HepG2 (cell line): ENCODE results near the gene CFAP210. TPM values are rescaled to one million over a fixed set of nuclear protein-coding genes. Genes with fewer than 3 reads are reported as not detected.

Source experiments
- ATAC-seq: fragments of 200-7000 bp; cut with Tn5 transposase; 3 replicates; pipeline ENCODE4 v1.9.1; 2020; ENCODE audit warnings: mild to moderate bottlenecking, moderate library complexity
- BruUV-seq: library from RNA; stranded (reverse); fragments of 400-500 nt; replicated peaks from 2 replicates; lab custom pipeline; 2021; lab: Mats Ljungman, UMichigan
- CTCF ChIA-PET: fragments of 300-600 bp; formaldehyde crosslinking; extraction: SDS; loops from one replicate; lab custom pipeline; 2021; ENCODE audit warnings: low total read pairs, inconsistent platforms, low intra/inter-chr PET ratio; lab: Yijun Ruan, JAX
- POLR2A ChIA-PET: fragments of 350-600 bp; sonication (Branson Sonifier 250); formaldehyde crosslinking; loops from one replicate; lab custom pipeline; 2020; ENCODE audit warnings: antibody characterized with exemption, inconsistent platforms; lab: Yijun Ruan, JAX
- DNase-seq: peaks from one replicate; pipeline ENCODE4 v3.0.0-alpha.2; 2015; ENCODE audit warnings: low spot score
- FAIRE-seq: peaks from 3 replicates; lab custom pipeline; 2011; peaks lifted over from hg19 to GRCh38; lab: Jason Lieb, UNC
- H2AFZ ChIP-seq: one replicate; pipeline ENCODE4 v1.6.1; 2011; ENCODE audit warnings: low read length, inconsistent platforms
- H3K27ac ChIP-seq: fragments of 300-600 bp; 3 replicates; pipeline ENCODE4 v1.8.0; 2011; ENCODE audit warnings: mixed run types, mild to moderate bottlenecking, mixed read lengths, low read length, inconsistent platforms; ENCODE audit not compliant: insufficient read depth; ENCODE audit errors: extremely low read length
- H3K27me3 ChIP-seq, 2 experiments: fragments of 200-600 bp in 1 of 2; 2 replicates in 1 of 2; 3 replicates in 1 of 2; pipeline versions ENCODE4 v1.6.0 to v1.8.0; 2011; ENCODE audit warnings: low read length in 2 of 2, mild to moderate bottlenecking in 2 of 2, moderate library complexity in 2 of 2, inconsistent platforms in 1 of 2; ENCODE audit not compliant: insufficient read depth in 2 of 2, control insufficient read depth in 1 of 2
- H3K36me3 ChIP-seq, 2 experiments: fragments of 200-600 bp in 1 of 2; replicated peaks in 1 of 2; 2 replicates in 1 of 2; 3 replicates in 1 of 2; pipeline versions ENCODE4 v1.5.1 to v1.8.0; 2011; ENCODE audit warnings: low read length in 2 of 2, inconsistent platforms in 1 of 2; ENCODE audit not compliant: insufficient read depth in 2 of 2, control insufficient read depth in 1 of 2
- H3K4me1 ChIP-seq: 2 replicates; pipeline ENCODE4 v1.5.1; 2012; ENCODE audit warnings: low read length, inconsistent platforms; ENCODE audit not compliant: insufficient read depth
- H3K4me2 ChIP-seq: 2 replicates; pipeline ENCODE4 v1.6.0; 2011; ENCODE audit warnings: low read depth, low read length, inconsistent platforms
- H3K4me3 ChIP-seq, 3 experiments: fragments of 200-600 bp in 1 of 3; sonication (generic), shearing (Covaris generic) in 1 of 3; replicated peaks in 1 of 3; 2 replicates each; pipeline ENCODE4 v1.5.1; 2011 to 2016; ENCODE audit warnings: low read length in 3 of 3, inconsistent platforms in 2 of 3, low read depth in 2 of 3, mild to moderate bottlenecking in 2 of 3, control low read depth in 1 of 3, mixed read lengths in 1 of 3; ENCODE audit not compliant: insufficient read depth in 1 of 3
- H3K79me2 ChIP-seq: one replicate; pipeline ENCODE4 v1.6.1; 2011; ENCODE audit warnings: low read length, inconsistent platforms; ENCODE audit not compliant: insufficient read depth
- H3K9ac ChIP-seq: 2 replicates; pipeline ENCODE4 v1.6.0; 2011; ENCODE audit warnings: mild to moderate bottlenecking, low read depth, low read length, inconsistent platforms; ENCODE audit not compliant: insufficient read depth
- H3K9me3 ChIP-seq: 2 replicates; pipeline ENCODE4 v1.5.1; 2012; ENCODE audit warnings: mild to moderate bottlenecking, low read length
- H4K20me1 ChIP-seq: 2 replicates; pipeline ENCODE4 v1.6.0; 2011; ENCODE audit warnings: inconsistent platforms, mild to moderate bottlenecking, low read length, moderate library complexity; ENCODE audit not compliant: insufficient read depth
- CEBPB ChIP-seq: IDR thresholded peaks from 2 replicates; pipeline ENCODE4 v1.6.1; 2011; ENCODE audit warnings: low read depth, low read length, improper control_type of control experiment, borderline replicate concordance
- CREB1 ChIP-seq, 2 experiments: fragments of 450-650 bp in 1 of 2; IDR thresholded peaks; 2 replicates each; pipeline ENCODE4 v1.6.1; 2016 to 2017; ENCODE audit warnings: control low read depth in 1 of 2, mild to moderate bottlenecking in 1 of 2, missing compliant biosample characterization in 1 of 2, missing genetic modification characterization in 1 of 2
- EHMT2 ChIP-seq: fragments of 200-600 bp; sonication (generic); IDR thresholded peaks from 2 replicates; pipeline ENCODE4 v1.7.0; 2017; ENCODE audit warnings: antibody characterized with exemption, low read depth, low read length, borderline replicate concordance
- MAFF ChIP-seq: IDR thresholded peaks from 2 replicates; pipeline ENCODE4 v1.6.1; 2011; ENCODE audit warnings: low read depth, low read length, improper control_type of control experiment
- MAFK ChIP-seq, 2 experiments: IDR thresholded peaks in 1 of 2; conservative IDR thresholded peaks in 1 of 2; 2 replicates each; pipeline ENCODE4 v1.6.1; 2011; ENCODE audit warnings: improper control_type of control experiment in 2 of 2, low read length in 2 of 2
- WGBS: methylation state at CpG from one replicate; pipeline ENCODE4 v1.1.6; 2017; ENCODE audit warnings: low lambda C conversion rate; 5-methylcytosine and 5-hydroxymethylcytosine counted together
- in situ Hi-C: cut with HindIII; loops from 2 replicates; pipeline ENCODE4 v1.10.0; 2017; ENCODE audit warnings: low pct_unique_long_range_greater_than_20kb; ENCODE audit not compliant: extremely low pct_ligation_motif_present
- intact Hi-C: fragments of 100-400 bp; cut with micrococcal nuclease; formaldehyde crosslinking; loops from one replicate; pipeline ENCODE4 v1.10.0; 2022; ENCODE audit not compliant: unreplicated experiment
- polyA plus RNA-seq, 8 experiments: library from polyadenylated mRNA; depleted of rRNA in 3 of 8; stranded (reverse) in 7 of 8; unstranded in 1 of 8; fragments of >200 nt; fragmentation: Illumina TruSeq in 4 of 8; extraction: Trizol in 4 of 8; gene quantifications; 2 replicates each; pipeline versions ENCODE4 v1.2.1 to v1.2.3, GENCODE V29; 2011 to 2016; ENCODE audit warnings: low read depth in 4 of 8, missing spikeins in 1 of 8, mixed read lengths in 1 of 8; ENCODE audit not compliant: insufficient read depth in 1 of 8
- total RNA-seq, 5 experiments: library from RNA; depleted of rRNA; stranded (reverse); fragments of >200 nt; fragmentation: Illumina TruSeq; extraction: Trizol; gene quantifications; 2 replicates each; pipeline ENCODE4 v1.2.3, GENCODE V29; 2016; ENCODE audit warnings: low read depth in 1 of 5
- TF ChIP-seq, protein P1 (sequence below): IDR thresholded peaks from 2 replicates; pipeline ENCODE4 v1.6.1; 2012; ENCODE audit warnings: low read depth, low read length, improper control_type of control experiment
- TF ChIP-seq, protein P2 (sequence below): sonication (generic); formaldehyde crosslinking; IDR thresholded peaks from 2 replicates; pipeline ENCODE4 v1.5.0; 2020; ENCODE audit warnings: mild to moderate bottlenecking, missing genetic modification reagents
- TF ChIP-seq, protein P3 (sequence below): sonication (generic); formaldehyde crosslinking; IDR thresholded peaks from 2 replicates; pipeline ENCODE4 v1.5.1; 2020; ENCODE audit warnings: mild to moderate bottlenecking, moderate library complexity, missing genetic modification reagents

CFAP210 gene
- total and polyA plus RNA-seq, 2 of the 13 experiments (the other 11 are each of a cell fraction or from before 2014, with no cell fraction given): 0.18 TPM; not detected in 1

DNA sequence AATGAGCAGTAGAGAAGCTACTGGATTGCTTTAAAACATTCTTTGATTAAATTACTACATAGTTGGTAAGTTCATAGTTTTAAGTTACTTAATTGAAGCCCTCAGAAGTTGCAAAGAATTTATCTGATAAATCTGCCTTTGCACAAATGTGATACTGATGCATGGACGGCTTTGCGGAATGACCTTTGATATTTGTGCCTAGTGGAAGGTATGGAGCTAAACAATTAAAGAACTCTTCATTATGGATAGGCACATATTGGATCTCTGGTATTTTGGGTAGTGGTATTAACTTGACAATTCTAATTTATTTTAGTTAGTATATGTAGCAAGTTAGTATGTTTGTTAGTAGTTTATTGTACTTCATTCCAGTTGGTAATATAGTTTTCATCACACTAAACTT is 54.1 kb downstream of the CFAP210 start (continued):
- TF ChIP-seq, protein P1, sequence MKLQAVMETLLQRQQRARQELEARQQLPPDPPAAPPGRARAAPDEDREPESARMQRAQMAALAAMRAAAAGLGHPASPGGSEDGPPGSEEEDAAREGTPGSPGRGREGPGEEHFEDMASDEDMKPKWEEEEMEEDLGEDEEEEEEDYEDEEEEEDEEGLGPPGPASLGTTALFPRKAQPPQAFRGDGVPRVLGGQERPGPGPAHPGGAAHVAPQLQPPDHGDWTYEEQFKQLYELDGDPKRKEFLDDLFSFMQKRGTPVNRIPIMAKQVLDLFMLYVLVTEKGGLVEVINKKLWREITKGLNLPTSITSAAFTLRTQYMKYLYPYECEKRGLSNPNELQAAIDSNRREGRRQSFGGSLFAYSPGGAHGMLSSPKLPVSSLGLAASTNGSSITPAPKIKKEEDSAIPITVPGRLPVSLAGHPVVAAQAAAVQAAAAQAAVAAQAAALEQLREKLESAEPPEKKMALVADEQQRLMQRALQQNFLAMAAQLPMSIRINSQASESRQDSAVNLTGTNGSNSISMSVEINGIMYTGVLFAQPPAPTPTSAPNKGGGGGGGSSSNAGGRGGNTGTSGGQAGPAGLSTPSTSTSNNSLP: peak; percentile 79
- TF ChIP-seq CREB1 (IDR thresholded peaks at IDR 0.05) (no peak), CREB1 (CRISPR knock-in tag; IDR thresholded peaks at IDR 0.05) (peak; percentile 24; the same call in 1 of the 2 replicates), EHMT2 (peak; percentile 70; the same call in 1 of the 2 replicates)
- TF ChIP-seq, protein P2, sequence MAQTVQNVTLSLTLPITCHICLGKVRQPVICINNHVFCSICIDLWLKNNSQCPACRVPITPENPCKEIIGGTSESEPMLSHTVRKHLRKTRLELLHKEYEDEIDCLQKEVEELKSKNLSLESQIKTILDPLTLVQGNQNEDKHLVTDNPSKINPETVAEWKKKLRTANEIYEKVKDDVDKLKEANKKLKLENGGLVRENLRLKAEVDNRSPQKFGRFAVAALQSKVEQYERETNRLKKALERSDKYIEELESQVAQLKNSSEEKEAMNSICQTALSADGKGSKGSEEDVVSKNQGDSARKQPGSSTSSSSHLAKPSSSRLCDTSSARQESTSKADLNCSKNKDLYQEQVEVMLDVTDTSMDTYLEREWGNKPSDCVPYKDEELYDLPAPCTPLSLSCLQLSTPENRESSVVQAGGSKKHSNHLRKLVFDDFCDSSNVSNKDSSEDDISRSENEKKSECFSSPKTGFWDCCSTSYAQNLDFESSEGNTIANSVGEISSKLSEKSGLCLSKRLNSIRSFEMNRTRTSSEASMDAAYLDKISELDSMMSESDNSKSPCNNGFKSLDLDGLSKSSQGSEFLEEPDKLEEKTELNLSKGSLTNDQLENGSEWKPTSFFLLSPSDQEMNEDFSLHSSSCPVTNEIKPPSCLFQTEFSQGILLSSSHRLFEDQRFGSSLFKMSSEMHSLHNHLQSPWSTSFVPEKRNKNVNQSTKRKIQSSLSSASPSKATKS (CRISPR knock-in tag): no peak

DNA sequence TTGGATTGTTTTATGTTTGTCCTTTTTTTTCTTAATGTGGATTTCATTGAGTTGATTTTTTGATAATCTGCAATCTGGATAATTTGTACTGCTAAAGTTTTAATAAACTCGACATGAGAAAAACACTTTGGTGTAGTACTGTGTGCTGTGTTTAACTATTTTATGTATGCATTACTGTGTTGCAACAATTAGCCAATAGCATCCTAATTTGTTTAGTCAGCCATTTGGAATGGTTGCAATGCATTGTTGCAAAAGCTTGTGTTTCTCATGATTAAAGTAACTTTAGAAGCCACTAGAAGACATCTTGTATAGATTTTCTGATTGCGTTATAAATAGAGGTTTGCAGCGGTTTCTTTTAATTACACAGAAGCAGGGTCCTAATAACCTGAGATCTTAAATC is 56.6 kb downstream of the CFAP210 start:
- in situ Hi-C loops: no loop called here
- no peak overlapping the region for H3K4me3 ChIP-seq

More for the DNA sequence above, 56.6 kb downstream of the CFAP210 start:
- no TSS peak for BruUV-seq
- Histone ChIP-seq H4K20me1 (no peaks in the 10 kb centered on the region), H3K4me2 (no peak overlapping the region), H3K27ac (no peak overlapping the region), H3K36me3 (peaks cover 8 to 42% of the 10 kb centered on the region in 2 experiments), H3K9me3 (no peaks in the 10 kb centered on the region), H3K9ac (no peak overlapping the region), H3K79me2 (no peaks in the 10 kb centered on the region), H3K4me1 (peaks cover 35% of the 10 kb centered on the region), H2AFZ (no peak overlapping the region), H3K27me3 (no peaks in the 10 kb centered on the region)
- peak; percentile 24 for DNase-seq
- CTCF ChIA-PET: no interaction called here
- TF ChIP-seq CEBPB (peak; percentile 81), MAFK (conservative IDR thresholded peaks at IDR 0.05 in 1 of 2, IDR thresholded peaks at IDR 0.05 in 1 of 2; ENCODE audit: low read length in 2 of 2) (peak; percentile 76 to 84), MAFF (peak; percentile 72)
- TF ChIP-seq, protein P3, sequence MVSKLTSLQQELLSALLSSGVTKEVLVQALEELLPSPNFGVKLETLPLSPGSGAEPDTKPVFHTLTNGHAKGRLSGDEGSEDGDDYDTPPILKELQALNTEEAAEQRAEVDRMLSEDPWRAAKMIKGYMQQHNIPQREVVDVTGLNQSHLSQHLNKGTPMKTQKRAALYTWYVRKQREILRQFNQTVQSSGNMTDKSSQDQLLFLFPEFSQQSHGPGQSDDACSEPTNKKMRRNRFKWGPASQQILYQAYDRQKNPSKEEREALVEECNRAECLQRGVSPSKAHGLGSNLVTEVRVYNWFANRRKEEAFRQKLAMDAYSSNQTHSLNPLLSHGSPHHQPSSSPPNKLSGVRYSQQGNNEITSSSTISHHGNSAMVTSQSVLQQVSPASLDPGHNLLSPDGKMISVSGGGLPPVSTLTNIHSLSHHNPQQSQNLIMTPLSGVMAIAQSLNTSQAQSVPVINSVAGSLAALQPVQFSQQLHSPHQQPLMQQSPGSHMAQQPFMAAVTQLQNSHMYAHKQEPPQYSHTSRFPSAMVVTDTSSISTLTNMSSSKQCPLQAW (CRISPR knock-in tag): no peak
- 92% methylated on average over 3 of the region's 3 CpGs for WGBS
- intact Hi-C loops: no loop called here
- no peak for FAIRE-seq
- ATAC-seq: no peak
- POLR2A ChIA-PET: no interaction called here
